Measurements from ENCODE around the gene ITCH.
"Not testable (repeated sequence)": the region's sequence is repeated elsewhere in the genome, so short reads cannot be mapped to it uniquely, and the experiment has no call there.

ITCH gene

DNA sequence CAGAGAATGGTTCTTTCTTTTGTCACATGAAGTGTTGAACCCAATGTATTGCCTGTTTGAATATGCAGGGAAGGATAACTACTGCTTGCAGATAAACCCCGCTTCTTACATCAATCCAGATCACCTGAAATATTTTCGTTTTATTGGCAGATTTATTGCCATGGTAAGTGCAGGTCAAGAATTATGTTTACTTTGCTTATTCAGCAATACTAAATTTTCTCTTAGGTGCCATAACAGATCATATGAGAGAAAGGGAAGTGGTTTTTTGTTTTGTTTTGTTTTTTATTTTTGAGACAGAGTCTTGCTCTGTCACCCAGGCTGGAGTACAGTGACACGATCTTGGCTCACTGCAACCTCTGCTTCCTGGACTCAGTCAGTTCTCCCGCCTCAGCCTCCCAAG, 116.6 kb downstream of the ITCH start:
- TF ChIP-seq, protein P1, sequence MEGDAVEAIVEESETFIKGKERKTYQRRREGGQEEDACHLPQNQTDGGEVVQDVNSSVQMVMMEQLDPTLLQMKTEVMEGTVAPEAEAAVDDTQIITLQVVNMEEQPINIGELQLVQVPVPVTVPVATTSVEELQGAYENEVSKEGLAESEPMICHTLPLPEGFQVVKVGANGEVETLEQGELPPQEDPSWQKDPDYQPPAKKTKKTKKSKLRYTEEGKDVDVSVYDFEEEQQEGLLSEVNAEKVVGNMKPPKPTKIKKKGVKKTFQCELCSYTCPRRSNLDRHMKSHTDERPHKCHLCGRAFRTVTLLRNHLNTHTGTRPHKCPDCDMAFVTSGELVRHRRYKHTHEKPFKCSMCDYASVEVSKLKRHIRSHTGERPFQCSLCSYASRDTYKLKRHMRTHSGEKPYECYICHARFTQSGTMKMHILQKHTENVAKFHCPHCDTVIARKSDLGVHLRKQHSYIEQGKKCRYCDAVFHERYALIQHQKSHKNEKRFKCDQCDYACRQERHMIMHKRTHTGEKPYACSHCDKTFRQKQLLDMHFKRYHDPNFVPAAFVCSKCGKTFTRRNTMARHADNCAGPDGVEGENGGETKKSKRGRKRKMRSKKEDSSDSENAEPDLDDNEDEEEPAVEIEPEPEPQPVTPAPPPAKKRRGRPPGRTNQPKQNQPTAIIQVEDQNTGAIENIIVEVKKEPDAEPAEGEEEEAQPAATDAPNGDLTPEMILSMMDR (IDR thresholded peaks at IDR 0.05; ENCODE audit: low read depth, low read length): no peak
- no peak for DNase-seq (ENCODE audit: extremely low read depth, low read depth)

DNA sequence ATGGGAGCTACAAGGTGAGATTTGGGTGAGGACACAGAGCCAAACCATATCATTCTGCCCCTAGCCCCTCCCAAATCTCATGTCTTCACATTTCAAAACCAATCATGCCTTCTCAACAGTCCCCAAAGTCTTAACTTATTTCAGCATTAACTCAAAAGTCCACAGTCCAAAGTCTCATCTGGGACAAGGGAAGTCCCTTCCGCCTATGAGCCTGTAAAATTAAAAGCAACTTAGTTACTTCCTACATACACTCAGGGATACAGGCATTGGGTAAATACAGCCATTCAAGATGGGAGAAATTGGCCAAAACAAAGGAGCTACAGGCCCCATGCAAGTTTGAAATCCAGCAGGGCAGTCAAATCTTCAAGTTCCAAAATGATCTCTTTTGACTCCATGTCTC, 119.1 kb downstream of the ITCH start:
- DNase-seq (ENCODE audit: extremely low read depth, low read depth): not testable (repeated sequence)

DNA sequence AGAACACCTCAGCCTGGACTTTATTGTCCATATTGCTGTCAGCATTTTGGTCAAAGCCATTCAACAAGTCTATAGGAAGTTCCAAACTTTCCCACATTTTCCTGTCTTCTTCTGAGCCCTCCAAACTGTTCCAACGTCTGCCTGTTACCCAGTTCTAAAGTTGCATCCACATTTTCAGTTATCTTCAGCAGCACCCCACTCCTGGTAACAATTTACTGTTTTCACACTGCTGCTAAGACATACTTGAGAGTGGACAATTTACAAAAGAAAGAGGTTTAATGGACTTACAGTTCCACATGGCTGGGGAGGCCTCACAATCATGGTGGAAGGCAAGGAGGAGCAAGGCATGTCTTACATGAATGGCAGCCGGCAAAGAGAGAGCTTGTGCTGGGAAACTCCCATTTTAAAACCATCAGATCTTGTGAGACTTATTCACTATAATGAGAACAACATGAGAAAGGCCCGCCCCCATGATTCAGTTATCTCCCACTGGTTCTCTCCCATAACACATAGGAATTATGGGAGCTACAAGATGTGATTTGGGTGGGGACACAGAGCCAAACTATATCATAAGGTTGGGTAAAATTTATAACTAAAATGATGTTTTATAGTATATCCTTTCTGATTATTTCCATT, 120.6 kb downstream of the ITCH start:
- DNase-seq (ENCODE audit: extremely low read depth, low read depth): not testable (repeated sequence)

DNA sequence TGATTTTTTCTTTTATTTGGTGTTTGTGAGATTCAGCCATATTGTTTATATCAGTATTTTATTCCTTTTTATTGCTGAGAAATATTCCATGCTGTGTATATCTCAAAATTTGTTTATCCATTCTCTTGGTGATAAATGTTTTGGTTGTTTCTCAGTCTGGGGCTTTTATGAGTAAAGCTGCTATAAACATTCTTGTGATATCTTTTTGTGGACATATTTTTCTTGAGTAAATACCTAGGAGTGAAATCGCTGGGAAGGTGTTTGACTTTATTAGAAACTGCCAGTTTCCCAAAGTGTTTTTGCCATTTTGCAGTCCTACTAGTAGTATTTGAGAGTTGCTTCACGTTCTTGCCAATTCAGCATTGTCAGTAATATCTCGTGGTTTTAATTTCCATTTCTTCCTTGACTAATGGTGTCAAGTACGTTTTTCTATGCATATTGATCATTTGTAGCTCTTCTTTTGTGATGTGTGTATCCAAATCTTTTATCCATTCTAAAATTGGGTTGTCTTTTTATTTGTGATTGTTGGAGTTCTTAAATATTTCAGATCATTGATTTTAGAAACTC, 122.1 kb downstream of the ITCH start:
- no peak for DNase-seq (ENCODE audit: extremely low read depth, low read depth)
- TF ChIP-seq, protein P1 (IDR thresholded peaks at IDR 0.05; ENCODE audit: low read depth, low read length): no peak

DNA sequence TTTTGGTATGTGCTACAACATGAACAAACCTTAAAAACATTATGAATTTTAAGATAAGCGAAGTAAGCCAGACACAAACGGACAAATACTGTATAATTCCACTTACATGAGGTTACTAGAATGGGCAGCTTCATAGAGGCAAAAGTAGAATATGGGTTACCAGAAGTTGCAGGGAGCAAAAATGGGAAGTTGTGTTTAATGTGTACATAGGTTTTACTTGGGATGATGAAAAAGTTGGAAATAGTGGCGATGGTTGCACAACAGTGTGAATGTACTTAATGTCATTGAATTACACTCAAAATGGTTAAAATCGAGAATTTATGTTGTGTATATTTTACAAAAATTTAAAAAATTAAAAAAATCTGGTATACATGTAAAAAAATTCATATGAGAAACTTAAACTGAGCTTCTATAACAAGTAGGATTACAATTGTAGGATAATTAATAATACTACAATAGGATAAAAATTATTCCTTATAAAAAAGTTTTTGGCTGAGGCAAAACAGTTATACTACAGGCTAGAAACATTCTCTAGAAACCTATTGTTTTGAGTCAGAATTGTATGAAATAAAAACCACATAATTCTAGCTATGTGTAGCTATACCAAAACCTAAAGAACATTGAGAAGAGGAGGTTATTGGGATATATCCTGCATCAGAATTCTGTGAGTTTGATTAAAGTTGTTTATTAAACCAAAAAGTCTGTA, 128.3 kb downstream of the ITCH start:
- no peak for DNase-seq (ENCODE audit: extremely low read depth, low read depth)
- TF ChIP-seq, protein P1 (IDR thresholded peaks at IDR 0.05; ENCODE audit: low read depth, low read length): no peak

DNA sequence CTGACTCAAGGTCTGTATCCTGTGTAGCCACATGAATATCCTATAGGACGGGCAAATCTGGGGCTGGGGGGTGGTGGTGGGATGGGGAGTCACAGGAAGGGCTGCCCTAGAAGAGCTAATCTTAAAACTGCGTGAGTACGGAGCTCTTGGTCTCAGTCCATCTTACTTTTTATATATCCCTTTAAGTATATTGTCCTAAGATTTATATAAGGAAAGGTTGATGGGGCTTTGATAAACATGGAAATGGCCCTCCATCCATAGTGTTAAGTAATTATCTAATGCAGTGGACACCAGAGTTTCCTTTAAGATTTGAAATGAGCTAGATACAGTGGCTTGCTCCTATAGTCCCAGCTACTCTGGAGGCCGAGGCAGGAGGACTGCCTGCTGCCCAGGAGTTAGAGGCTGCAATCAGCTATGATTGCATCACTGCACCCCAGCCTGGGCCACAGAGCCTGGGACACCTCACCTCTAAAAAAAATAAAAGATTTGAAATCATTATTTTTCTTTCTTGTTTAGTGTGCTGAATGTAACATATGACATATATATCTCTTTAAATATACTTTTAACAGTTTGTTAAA, 128.9 kb downstream of the ITCH start:
- TF ChIP-seq, protein P1 (IDR thresholded peaks at IDR 0.05; ENCODE audit: low read depth, low read length): no peak
- DNase-seq (ENCODE audit: extremely low read depth, low read depth): no peak

DNA sequence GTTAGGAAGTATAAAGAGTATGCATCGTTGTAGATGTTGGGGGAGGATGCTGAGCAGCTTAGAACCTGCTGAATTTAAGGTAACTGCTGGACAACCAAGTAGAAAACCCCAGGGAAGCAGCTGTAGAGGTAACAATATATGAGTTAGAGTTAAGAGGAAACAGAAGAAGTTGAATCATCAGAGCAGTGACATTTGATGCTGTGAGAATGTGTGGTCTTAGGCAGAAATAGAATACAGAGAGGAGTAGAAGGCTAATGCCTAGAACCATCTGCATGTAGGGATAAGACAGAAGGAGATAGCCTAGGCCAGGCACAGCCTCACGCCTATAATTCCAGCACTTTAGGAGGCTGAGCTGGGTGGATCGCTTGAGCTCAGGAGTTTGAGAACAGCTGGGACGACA, 130.6 kb downstream of the ITCH start:
- no peak for DNase-seq (ENCODE audit: extremely low read depth, low read depth)
- TF ChIP-seq, protein P1 (IDR thresholded peaks at IDR 0.05; ENCODE audit: low read depth, low read length): no peak

DNA sequence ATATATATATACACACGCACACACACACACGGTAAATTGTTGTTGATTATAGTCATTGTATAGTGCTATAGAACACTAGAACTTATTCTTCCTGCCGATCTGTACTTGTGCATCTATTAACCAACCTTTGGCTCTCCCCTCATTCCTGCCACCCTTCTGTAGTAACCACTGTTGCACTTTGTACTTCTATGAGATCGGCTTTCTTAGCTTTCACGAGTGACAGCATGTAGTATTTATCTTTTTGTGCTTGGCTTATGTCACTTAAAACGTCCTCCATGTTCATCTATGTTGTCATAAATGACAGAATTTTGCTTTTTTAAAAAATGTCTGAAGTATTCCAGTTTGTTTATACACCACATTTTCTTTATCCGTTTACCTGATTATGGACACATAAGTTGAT, 132.2 kb downstream of the ITCH start:
- TF ChIP-seq, protein P1 (IDR thresholded peaks at IDR 0.05; ENCODE audit: low read depth, low read length): no peak
- no peak for DNase-seq (ENCODE audit: extremely low read depth, low read depth)

Data from AG09319 (cell line).